Measurements from ENCODE around the gene TP73. TPM values are rescaled to one million over a fixed set of nuclear protein-coding genes. Genes with fewer than 3 reads are reported as not detected.

TP73 gene
- total RNA-seq, 8 experiments from 2014 or later, result 0.27 to 2.0 (median 0.83) TPM

Other genes starting within 250 kb of the TP73 start
- gene ARHGEF16, start 197.9 kb upstream of the TP73 start, total RNA-seq, result 1 to 10 TPM in 5 of 8 experiments, under 1 TPM in 3; 0.41 to 4.9 (median 1.1) TPM
- 10 to 100 TPM in 1 of 8 experiments, 1 to 10 TPM in 5, under 1 TPM in 2; 0.40 to 14.0 (median 2.0) TPM for gene MEGF6, start 41.0 kb upstream of the TP73 start, total RNA-seq
- gene TPRG1L, start 27.5 kb upstream of the TP73 start, total RNA-seq, result 10 to 100 TPM; 12.6 to 36.3 (median 25.7) TPM
- 10 to 100 TPM; 10.4 to 21.3 (median 17.1) TPM for gene WRAP73, start 2.4 kb upstream of the TP73 start, total RNA-seq
- gene CCDC27, start 99.9 kb downstream of the TP73 start, total RNA-seq, result 1 to 10 TPM in 1 of 8 experiments, under 1 TPM in 6, not detected in 1; 0.11 to 1.2 (median 0.25) TPM
- gene SMIM1, start 120.2 kb downstream of the TP73 start, total RNA-seq, result 1 to 10 TPM in 7 of 8 experiments, under 1 TPM in 1; 0.87 to 5.2 (median 2.7) TPM
- 10 to 100 TPM; 27.4 to 59.1 (median 39.8) TPM for gene LRRC47, start 144.0 kb downstream of the TP73 start, total RNA-seq
- 10 to 100 TPM; 12.2 to 26.5 (median 19.8) TPM for gene CEP104, start 204.7 kb downstream of the TP73 start, total RNA-seq
- 1 to 10 TPM; 2.5 to 8.2 (median 5.6) TPM for gene DFFB, start 205.0 kb downstream of the TP73 start, total RNA-seq
- 10 to 100 TPM; 11.7 to 34.0 (median 22.9) TPM for gene C1orf174, start 247.8 kb downstream of the TP73 start, total RNA-seq